ENCODE measurements around the gene TBXA2R. TPM values are rescaled to one million over a fixed set of nuclear protein-coding genes. Genes with fewer than 3 reads are reported as not detected.
A peak's percentile ranks its signal among the peaks of the same experiment; 100 is the strongest.
"Not testable (repeated sequence)": the region's sequence is repeated elsewhere in the genome, so short reads cannot be mapped to it uniquely, and the experiment has no call there.

Gene TBXA2R
- total RNA-seq, 1 donor = 1.4 TPM

DNA sequence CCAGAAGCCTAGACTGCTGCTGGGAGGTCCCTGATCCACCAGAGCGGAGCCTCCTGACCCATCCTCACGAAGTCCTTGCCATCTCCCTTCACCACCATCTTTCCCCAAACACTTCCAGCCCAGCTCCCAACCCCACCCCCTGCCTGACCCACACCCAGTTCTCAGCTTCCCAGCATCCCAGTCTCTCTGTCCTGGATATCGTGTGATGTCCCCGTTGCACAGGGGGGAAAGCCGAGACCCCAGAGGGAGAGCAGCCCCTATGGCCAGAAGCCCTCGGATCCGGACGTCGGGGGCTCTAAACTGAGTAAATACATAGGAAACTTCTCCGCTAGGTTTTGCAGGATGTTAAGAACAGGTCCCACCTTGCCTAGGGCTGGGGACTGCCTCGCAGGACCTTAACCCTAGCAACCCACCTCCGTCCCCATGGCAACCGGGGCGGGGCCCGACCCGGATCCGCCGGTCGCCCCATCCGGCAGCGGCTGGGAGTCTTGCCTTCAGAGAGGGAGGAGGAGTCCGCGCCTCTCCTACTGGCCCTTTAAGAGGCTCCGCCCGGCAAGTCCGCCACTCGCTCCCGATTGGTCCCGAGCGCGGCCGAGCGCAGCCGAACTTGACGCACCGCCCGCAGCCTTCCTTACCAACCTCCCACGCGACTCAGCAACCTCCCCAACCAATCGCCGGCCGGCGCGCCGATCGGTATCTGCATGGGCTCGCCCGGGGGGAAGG, 34.4 kb downstream of the TBXA2R start:
- H3K4me1 ChIP-seq (ENCODE audit: insufficient read depth, low read length) = peaks cover 7% of the 10 kb centered on the region
- H3K4me3 ChIP-seq (ENCODE audit: insufficient read depth, low read length) = peak overlapping the region; percentile 84
- peak overlapping the region; percentile 78 for H3K27ac ChIP-seq (ENCODE audit: low read depth, low read length)
- DNase-seq (ENCODE audit: insufficient read length, low spot score, missing footprints) = peak; percentile 100
- no peaks in the 10 kb centered on the region for H3K9me3 ChIP-seq (ENCODE audit: low read depth, low read length)
- peak overlapping the region; percentile 100 for H2AFZ ChIP-seq (ENCODE audit: low read length)
- no peaks in the 10 kb centered on the region for H3K27me3 ChIP-seq (ENCODE audit: insufficient read depth, low read length)
- H3K4me2 ChIP-seq (ENCODE audit: insufficient read depth, low read length) = peak overlapping the region; percentile 94
- TF ChIP-seq, protein P1, sequence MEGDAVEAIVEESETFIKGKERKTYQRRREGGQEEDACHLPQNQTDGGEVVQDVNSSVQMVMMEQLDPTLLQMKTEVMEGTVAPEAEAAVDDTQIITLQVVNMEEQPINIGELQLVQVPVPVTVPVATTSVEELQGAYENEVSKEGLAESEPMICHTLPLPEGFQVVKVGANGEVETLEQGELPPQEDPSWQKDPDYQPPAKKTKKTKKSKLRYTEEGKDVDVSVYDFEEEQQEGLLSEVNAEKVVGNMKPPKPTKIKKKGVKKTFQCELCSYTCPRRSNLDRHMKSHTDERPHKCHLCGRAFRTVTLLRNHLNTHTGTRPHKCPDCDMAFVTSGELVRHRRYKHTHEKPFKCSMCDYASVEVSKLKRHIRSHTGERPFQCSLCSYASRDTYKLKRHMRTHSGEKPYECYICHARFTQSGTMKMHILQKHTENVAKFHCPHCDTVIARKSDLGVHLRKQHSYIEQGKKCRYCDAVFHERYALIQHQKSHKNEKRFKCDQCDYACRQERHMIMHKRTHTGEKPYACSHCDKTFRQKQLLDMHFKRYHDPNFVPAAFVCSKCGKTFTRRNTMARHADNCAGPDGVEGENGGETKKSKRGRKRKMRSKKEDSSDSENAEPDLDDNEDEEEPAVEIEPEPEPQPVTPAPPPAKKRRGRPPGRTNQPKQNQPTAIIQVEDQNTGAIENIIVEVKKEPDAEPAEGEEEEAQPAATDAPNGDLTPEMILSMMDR (IDR thresholded peaks at IDR 0.05; ENCODE audit: extremely low read depth, low read depth, low read length) = no peak
- H3K36me3 ChIP-seq (ENCODE audit: insufficient read depth, low read length) = peaks cover 11% of the 10 kb centered on the region
- H3K79me2 ChIP-seq (ENCODE audit: insufficient read depth, low read length) = peaks cover 5% of the 10 kb centered on the region
- no peaks in the 10 kb centered on the region for H4K20me1 ChIP-seq (ENCODE audit: insufficient read depth, low read length)

DNA sequence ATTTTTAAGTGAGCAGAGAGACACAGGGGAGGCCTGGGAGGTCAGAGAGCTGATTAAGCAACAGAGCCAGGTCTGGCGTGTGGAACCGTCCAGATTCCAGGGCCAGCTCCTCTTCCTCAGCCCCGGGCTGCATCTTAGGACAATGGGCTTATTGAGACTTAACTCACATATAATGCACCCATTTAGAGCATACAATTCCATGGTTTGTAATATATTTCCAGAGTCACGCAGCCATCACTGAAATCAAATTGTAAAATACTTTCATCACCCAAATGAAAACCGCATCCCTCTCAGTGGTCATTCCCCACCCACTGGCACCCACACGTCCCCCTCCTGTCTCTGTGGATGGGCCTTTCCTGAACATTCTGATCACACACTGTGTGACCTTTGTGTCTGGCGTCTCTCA, 36.1 kb downstream of the TBXA2R start:
- Histone ChIP-seq H3K27ac (ENCODE audit: low read depth, low read length) (no peak overlapping the region), H3K4me2 (ENCODE audit: insufficient read depth, low read length) (no peak overlapping the region), H3K9me3 (ENCODE audit: low read depth, low read length) (no peaks in the 10 kb centered on the region), H4K20me1 (ENCODE audit: insufficient read depth, low read length) (no peaks in the 10 kb centered on the region), H2AFZ (ENCODE audit: low read length) (no peak overlapping the region), H3K36me3 (ENCODE audit: insufficient read depth, low read length) (peaks cover 6% of the 10 kb centered on the region), H3K4me1 (ENCODE audit: insufficient read depth, low read length) (peaks cover 7% of the 10 kb centered on the region), H3K79me2 (ENCODE audit: insufficient read depth, low read length) (peaks cover 5% of the 10 kb centered on the region), H3K27me3 (ENCODE audit: insufficient read depth, low read length) (no peaks in the 10 kb centered on the region), H3K4me3 (ENCODE audit: insufficient read depth, low read length) (no peak overlapping the region)
- TF ChIP-seq, protein P1 (IDR thresholded peaks at IDR 0.05; ENCODE audit: extremely low read depth, low read depth, low read length) = no peak
- no peak for DNase-seq (ENCODE audit: insufficient read length, low spot score, missing footprints)

DNA sequence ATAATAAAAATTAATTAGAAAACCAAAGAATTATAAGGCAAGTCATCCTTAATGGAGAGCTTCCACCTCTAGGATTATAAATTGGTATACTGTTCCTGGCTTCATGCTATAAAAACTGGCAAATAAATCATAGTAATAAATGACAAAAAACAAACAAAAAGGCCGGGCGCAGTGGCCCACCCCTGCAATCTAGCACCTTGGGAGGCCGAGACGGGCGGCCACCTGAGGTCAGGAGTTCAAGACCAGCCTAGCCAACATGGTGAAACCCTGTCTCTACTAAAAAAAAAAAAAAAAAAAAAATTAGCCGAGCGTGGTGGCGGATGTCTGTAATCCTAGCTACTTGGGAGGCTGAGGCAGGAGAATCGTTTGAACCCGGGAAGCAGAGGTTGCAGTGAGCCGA, 36.6 kb downstream of the TBXA2R start:
- H3K9me3 ChIP-seq (ENCODE audit: low read depth, low read length); H3K36me3 ChIP-seq (ENCODE audit: insufficient read depth, low read length); H3K4me1 ChIP-seq (ENCODE audit: insufficient read depth, low read length); H2AFZ ChIP-seq (ENCODE audit: low read length); H3K27ac ChIP-seq (ENCODE audit: low read depth, low read length); H3K4me3 ChIP-seq (ENCODE audit: insufficient read depth, low read length); H3K4me2 ChIP-seq (ENCODE audit: insufficient read depth, low read length); DNase-seq (ENCODE audit: insufficient read length, low spot score, missing footprints); H4K20me1 ChIP-seq (ENCODE audit: insufficient read depth, low read length); H3K79me2 ChIP-seq (ENCODE audit: insufficient read depth, low read length); H3K27me3 ChIP-seq (ENCODE audit: insufficient read depth, low read length): not testable (repeated sequence)

DNA sequence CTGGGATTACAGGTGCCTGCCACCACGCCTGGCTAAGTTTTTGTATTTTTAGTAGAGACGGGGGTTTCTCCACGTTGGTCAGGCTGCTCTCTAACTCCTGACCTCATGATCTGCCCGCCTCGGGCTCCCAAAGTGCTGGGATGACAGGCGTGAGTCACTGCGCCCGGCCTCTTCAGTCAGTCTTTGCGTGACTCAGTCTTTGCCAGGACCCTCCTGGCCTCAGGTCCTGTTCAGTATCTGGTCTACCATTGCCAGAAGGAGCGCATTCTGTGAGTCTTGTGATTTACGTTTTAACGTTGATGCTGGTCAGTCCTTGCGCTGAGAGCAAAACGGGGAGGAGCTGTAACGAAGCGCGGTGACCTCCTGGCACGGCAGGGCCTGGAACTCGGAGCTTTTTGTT, 41.5 kb downstream of the TBXA2R start:
- peak; percentile 81 for DNase-seq (ENCODE audit: insufficient read length, low spot score, missing footprints)
- Histone ChIP-seq H4K20me1 (ENCODE audit: insufficient read depth, low read length) (no peaks in the 10 kb centered on the region), H3K4me1 (ENCODE audit: insufficient read depth, low read length) (no peaks in the 10 kb centered on the region), H3K27me3 (ENCODE audit: insufficient read depth, low read length) (no peaks in the 10 kb centered on the region), H3K36me3 (ENCODE audit: insufficient read depth, low read length) (no peaks in the 10 kb centered on the region), H2AFZ (ENCODE audit: low read length) (no peak overlapping the region), H3K9me3 (ENCODE audit: low read depth, low read length) (no peaks in the 10 kb centered on the region), H3K27ac (ENCODE audit: low read depth, low read length) (no peak overlapping the region), H3K4me3 (ENCODE audit: insufficient read depth, low read length) (no peak overlapping the region), H3K4me2 (ENCODE audit: insufficient read depth, low read length) (no peak overlapping the region), H3K79me2 (ENCODE audit: insufficient read depth, low read length) (no peaks in the 10 kb centered on the region)
- TF ChIP-seq, protein P1 (IDR thresholded peaks at IDR 0.05; ENCODE audit: extremely low read depth, low read depth, low read length) = no peak
